Cardiac muscle cell (in vitro differentiated cells and primary cell): ENCODE measurements around the gene FAM107A. TPM values are rescaled to one million over a fixed set of nuclear protein-coding genes. Genes with fewer than 3 reads are reported as not detected.

Experiments used
- DNase-seq, 2 donors: peaks; one replicate each; pipeline versions ENCODE4 v3.0.0 to v3.0.0-alpha.2; 2010 to 2017; ENCODE audit warnings: low read depth in 1 of 2, low spot score in 1 of 2
- H3K27ac ChIP-seq: fragments of 200-600 bp; sonication (generic); 2 replicates; pipeline ENCODE4 v1.5.1; 2016
- H3K27me3 ChIP-seq: fragments of 200-600 bp; sonication (generic); 2 replicates; pipeline ENCODE4 v1.6.0; 2016; ENCODE audit warnings: control low read depth
- H3K36me3 ChIP-seq: fragments of 200-600 bp; sonication (generic); 2 replicates; pipeline ENCODE4 v1.5.1; 2016; ENCODE audit warnings: control low read depth
- H3K4me1 ChIP-seq: fragments of 200-600 bp; sonication (generic); 2 replicates; pipeline ENCODE4 v1.8.1; 2017; ENCODE audit warnings: low read depth, mild to moderate bottlenecking, mixed run types
- H3K4me3 ChIP-seq: fragments of 200-600 bp; sonication (generic); 2 replicates; pipeline ENCODE4 v1.5.1; 2016; ENCODE audit warnings: mild to moderate bottlenecking
- H3K9me3 ChIP-seq: fragments of 200-600 bp; sonication (generic); 2 replicates; pipeline ENCODE4 v1.5.1; 2017; ENCODE audit warnings: low read depth, mild to moderate bottlenecking, control low read depth
- polyA plus RNA-seq: library from polyadenylated mRNA; unstranded; fragments of >200 nt; fragmentation: Nextera tagmentation; extraction: Ambion mirVana; gene quantifications from 2 replicates; pipeline ENCODE4 v1.2.1, GENCODE V29; 2016
- total RNA-seq: library from RNA; depleted of rRNA; stranded (reverse); fragments of >200 nt; gene quantifications from 2 replicates; pipeline ENCODE4 v1.2.3, GENCODE V29; 2016
- TF ChIP-seq, protein P1 (sequence below): IDR thresholded peaks from 2 replicates; pipeline ENCODE4 v1.5.1; 2012; ENCODE audit warnings: low read depth, mild to moderate bottlenecking, low read length

The FAM107A gene
- total and polyA plus RNA-seq, 2 experiments from 2014 or later, result not detected

DNA sequence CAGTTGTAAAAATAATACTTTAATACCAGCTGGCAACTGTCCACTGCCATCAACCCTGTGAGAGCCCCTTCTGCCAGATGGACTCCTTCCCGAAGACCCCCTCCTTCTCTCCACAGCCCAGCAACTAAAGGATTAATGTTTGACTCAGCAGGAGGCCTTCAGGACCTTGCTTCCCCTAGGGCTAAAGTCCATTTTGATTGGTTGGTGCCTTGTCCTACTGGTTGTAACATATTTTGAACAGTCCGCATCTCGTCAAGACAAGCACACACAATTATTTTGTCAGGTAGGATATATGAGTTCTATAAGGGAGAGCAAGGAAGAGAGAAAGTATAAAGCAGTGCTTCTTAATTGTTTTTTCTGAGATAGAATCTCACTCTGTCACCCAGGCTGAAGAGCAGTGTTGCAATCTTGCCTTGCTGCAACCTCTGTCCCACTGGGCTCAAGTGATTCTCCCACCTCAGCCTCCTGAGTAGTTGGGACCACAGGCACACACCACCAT lies 58.9 kb downstream of the FAM107A start:
- DNase-seq, result no peak
- H3K27ac ChIP-seq, result no peak overlapping the region
- H3K4me3 ChIP-seq, result no peak overlapping the region
- H3K27me3 ChIP-seq, result no peaks in the 10 kb centered on the region
- no peaks in the 10 kb centered on the region for H3K36me3 ChIP-seq
- H3K9me3 ChIP-seq, result no peaks in the 10 kb centered on the region
- TF ChIP-seq, protein P1, sequence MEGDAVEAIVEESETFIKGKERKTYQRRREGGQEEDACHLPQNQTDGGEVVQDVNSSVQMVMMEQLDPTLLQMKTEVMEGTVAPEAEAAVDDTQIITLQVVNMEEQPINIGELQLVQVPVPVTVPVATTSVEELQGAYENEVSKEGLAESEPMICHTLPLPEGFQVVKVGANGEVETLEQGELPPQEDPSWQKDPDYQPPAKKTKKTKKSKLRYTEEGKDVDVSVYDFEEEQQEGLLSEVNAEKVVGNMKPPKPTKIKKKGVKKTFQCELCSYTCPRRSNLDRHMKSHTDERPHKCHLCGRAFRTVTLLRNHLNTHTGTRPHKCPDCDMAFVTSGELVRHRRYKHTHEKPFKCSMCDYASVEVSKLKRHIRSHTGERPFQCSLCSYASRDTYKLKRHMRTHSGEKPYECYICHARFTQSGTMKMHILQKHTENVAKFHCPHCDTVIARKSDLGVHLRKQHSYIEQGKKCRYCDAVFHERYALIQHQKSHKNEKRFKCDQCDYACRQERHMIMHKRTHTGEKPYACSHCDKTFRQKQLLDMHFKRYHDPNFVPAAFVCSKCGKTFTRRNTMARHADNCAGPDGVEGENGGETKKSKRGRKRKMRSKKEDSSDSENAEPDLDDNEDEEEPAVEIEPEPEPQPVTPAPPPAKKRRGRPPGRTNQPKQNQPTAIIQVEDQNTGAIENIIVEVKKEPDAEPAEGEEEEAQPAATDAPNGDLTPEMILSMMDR, result no peak
- no peaks in the 10 kb centered on the region for H3K4me1 ChIP-seq

DNA sequence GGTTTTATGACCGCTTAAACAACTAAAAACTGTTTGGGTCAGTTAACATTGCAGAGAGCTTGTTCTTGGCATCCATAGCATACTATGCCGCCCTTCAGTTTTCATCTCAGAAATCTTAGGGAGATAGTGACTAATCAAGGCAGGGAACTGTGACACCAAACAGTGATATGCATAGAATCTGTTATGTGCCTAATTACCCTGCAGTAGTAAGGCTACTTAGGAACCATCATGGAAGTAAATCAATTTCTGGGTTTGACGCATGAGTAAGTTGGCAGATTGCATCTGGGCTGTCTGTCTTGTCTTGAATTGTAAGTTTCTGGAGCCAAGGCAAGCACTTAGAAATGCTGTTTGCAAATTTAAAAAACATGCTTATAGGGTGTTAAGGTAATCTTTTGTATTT lies 62.8 kb downstream of the FAM107A start:
- H3K4me1 ChIP-seq, result no peaks in the 10 kb centered on the region
- no peak overlapping the region for H3K4me3 ChIP-seq
- no peaks in the 10 kb centered on the region for H3K36me3 ChIP-seq
- no peak for DNase-seq
- H3K9me3 ChIP-seq, result no peaks in the 10 kb centered on the region
- TF ChIP-seq, protein P1, result no peak
- H3K27ac ChIP-seq, result no peak overlapping the region
- H3K27me3 ChIP-seq, result no peaks in the 10 kb centered on the region

Other genes starting within 250 kb of the FAM107A start
- 19.3 and 26.8 TPM in 2 replicates for gene PXK, start 244.5 kb downstream of the FAM107A start, total RNA-seq
- gene PXK, start 244.5 kb downstream of the FAM107A start, polyA plus RNA-seq, result 18.1 and 30.7 TPM in 2 replicates
- gene PDHB, start 143.6 kb downstream of the FAM107A start, total RNA-seq, result 260 and 584 TPM in 2 replicates
- 247 and 266 TPM in 2 replicates for gene PDHB, start 143.6 kb downstream of the FAM107A start, polyA plus RNA-seq
- 15.7 and 17.6 TPM in 2 replicates for gene KCTD6, start 85.3 kb downstream of the FAM107A start, total RNA-seq
- gene KCTD6, start 85.3 kb downstream of the FAM107A start, polyA plus RNA-seq, result 31.0 and 32.1 TPM in 2 replicates
- 18.9 and 27.3 TPM in 2 replicates for gene ACOX2, start 40.2 kb downstream of the FAM107A start, total RNA-seq
- 24.3 and 42.5 TPM in 2 replicates for gene ACOX2, start 40.2 kb downstream of the FAM107A start, polyA plus RNA-seq
- gene FAM3D, start 89.4 kb upstream of the FAM107A start, total RNA-seq, result 1.5 TPM in 1 of 2 replicates, not detected in the other
- gene FAM3D, start 89.4 kb upstream of the FAM107A start, polyA plus RNA-seq, result 0.69 TPM in 1 of 2 replicates, not detected in the other